Left lung (tissue), 10 donors: ENCODE measurements around the gene VWC2L. TPM values are rescaled to one million over a fixed set of nuclear protein-coding genes. Genes with fewer than 3 reads are reported as not detected.
A peak's percentile ranks its signal among the peaks of the same experiment; 100 is the strongest.

Experiments used
- ATAC-seq: fragments of 200-7000 bp; cut with Tn5 transposase; one replicate; pipeline ENCODE4 v1.9.1; 2020; ENCODE audit warnings: moderate library complexity
- DNase-seq, 4 donors: peaks; one replicate each; pipeline ENCODE4 v3.0.0-alpha.2; 2013 to 2020
- H3K27ac ChIP-seq, 2 donors: fragments of 200-600 bp; sonication (generic) in 1 of 2; one replicate each; pipeline versions ENCODE4 v1.5.0 to v1.8.0; 2020 to 2021
- H3K27me3 ChIP-seq, 2 donors: fragments of 200-600 bp; sonication (generic) in 1 of 2; one replicate each; pipeline versions ENCODE4 v1.5.0 to v1.8.0; 2020 to 2021
- H3K36me3 ChIP-seq, 2 donors: fragments of 200-600 bp; sonication (generic) in 1 of 2; one replicate each; pipeline versions ENCODE4 v1.5.0 to v1.8.0; 2020 to 2021
- H3K4me1 ChIP-seq, 2 donors: fragments of 200-600 bp; one replicate each; pipeline ENCODE4 v1.8.0; 2021
- H3K4me3 ChIP-seq, 2 donors: fragments of 200-600 bp; sonication (generic) in 1 of 2; one replicate each; pipeline versions ENCODE4 v1.5.0 to v1.8.0; 2020 to 2021; ENCODE audit warnings: mild to moderate bottlenecking in 1 of 2
- H3K9me3 ChIP-seq, 2 donors: fragments of 200-600 bp; sonication (generic) in 1 of 2; one replicate each; pipeline versions ENCODE4 v1.5.0 to v1.8.0; 2020 to 2021
- CTCF ChIP-seq, 2 donors: fragments of 200-600 bp; sonication (generic) in 1 of 2; IDR thresholded peaks; one replicate each; pipeline versions ENCODE4 v1.5.0 to v1.8.0; 2021; ENCODE audit warnings: antibody characterized with exemption in 2 of 2
- intact Hi-C, 2 donors: fragments of 100-400 bp; cut with DNase I; formaldehyde crosslinking; loops; one replicate each; pipeline versions ENCODE4 v1.11.2 to v1.14.2; 2022
- polyA plus RNA-seq, 6 donors: library from polyadenylated mRNA; unstranded; fragments of 120-200 nt; gene quantifications; one replicate each; pipeline ENCODE4 v1.2.1, GENCODE V29; 2013; ENCODE audit not compliant: insufficient read length in 6 of 6
- total RNA-seq, 2 donors: library from RNA; stranded (reverse); fragmentation: NEBNext Ultra II Directional; extraction: Animal tissue kit (Norgen Biotek cat#: 25700); gene quantifications; one replicate each; pipeline ENCODE4 v1.2.1, GENCODE V29; 2021
- donor health status: DM: no; HTN: yes; CAD: no.
- donor health status: DM: no; HTN: no; CAD: no.

VWC2L gene
- total and polyA plus RNA-seq, 8 donors: 0.06 TPM; not detected in 6

GRCh38 chr2:214587442-214587841 lies 176.6 kb downstream of the VWC2L start:
- DNase-seq (no peak), ATAC-seq (no peak)
- no peak for TF ChIP-seq CTCF (IDR thresholded peaks at IDR 0.05)
- Histone ChIP-seq H3K9me3 (no peaks in the 10 kb centered on the region), H3K27ac (no peak overlapping the region), H3K36me3 (no peaks in the 10 kb centered on the region), H3K4me1 (no peaks in the 10 kb centered on the region), H3K4me3 (no peak overlapping the region), H3K27me3 (no peaks in the 10 kb centered on the region)
- intact Hi-C loops: no loop called here

GRCh38 chr2:214591366-214591765 lies 180.5 kb downstream of the VWC2L start:
- Histone ChIP-seq H3K4me3 (no peak overlapping the region), H3K27ac (no peak overlapping the region), H3K9me3 (no peaks in the 10 kb centered on the region), H3K27me3 (no peaks in the 10 kb centered on the region), H3K36me3 (no peaks in the 10 kb centered on the region), H3K4me1 (no peaks in the 10 kb centered on the region)
- no peak for TF ChIP-seq CTCF (IDR thresholded peaks at IDR 0.05)
- ATAC-seq (no peak), DNase-seq (no peak)
- intact Hi-C loops: no loop called here

GRCh38 chr2:214592011-214592410 lies 181.2 kb downstream of the VWC2L start:
- Histone ChIP-seq H3K27ac (no peak overlapping the region), H3K4me1 (no peaks in the 10 kb centered on the region), H3K9me3 (no peaks in the 10 kb centered on the region), H3K27me3 (no peaks in the 10 kb centered on the region), H3K4me3 (no peak overlapping the region), H3K36me3 (no peaks in the 10 kb centered on the region)
- DNase-seq (no peak), ATAC-seq (no peak)
- TF ChIP-seq CTCF (IDR thresholded peaks at IDR 0.05): no peak
- intact Hi-C loops: no loop called here

- H3K27me3 ChIP-seq: no peaks in the 10 kb centered on the region
- ATAC-seq (peak; percentile 14), DNase-seq (no peak)
- H3K36me3 ChIP-seq: no peaks in the 10 kb centered on the region
- H3K27ac ChIP-seq: no peak overlapping the region
- intact Hi-C loops: no loop called here
- no peak for TF ChIP-seq CTCF (IDR thresholded peaks at IDR 0.05)
- no peaks in the 10 kb centered on the region for H3K9me3 ChIP-seq
- no peak overlapping the region for H3K4me3 ChIP-seq
- H3K4me1 ChIP-seq: no peaks in the 10 kb centered on the region
These were observed 182.9 kb downstream of the VWC2L start for GRCh38 chr2:214593727-214594126.

GRCh38 chr2:214601852-214602633 lies 191.2 kb downstream of the VWC2L start:
- no peak for TF ChIP-seq CTCF (IDR thresholded peaks at IDR 0.05)
- H3K4me1 ChIP-seq: no peaks in the 10 kb centered on the region
- H3K36me3 ChIP-seq: no peaks in the 10 kb centered on the region
- no peaks in the 10 kb centered on the region for H3K9me3 ChIP-seq
- ATAC-seq (no peak), DNase-seq (no peak)
- no peak overlapping the region for H3K27ac ChIP-seq
- no peak overlapping the region for H3K4me3 ChIP-seq
- intact Hi-C loops: no loop called here
- H3K27me3 ChIP-seq: no peaks in the 10 kb centered on the region
